ENCODE results near the gene FANCL.
"Not testable (repeated sequence)": the region's sequence is repeated elsewhere in the genome, so short reads cannot be mapped to it uniquely, and the experiment has no call there.

The FANCL gene

DNA sequence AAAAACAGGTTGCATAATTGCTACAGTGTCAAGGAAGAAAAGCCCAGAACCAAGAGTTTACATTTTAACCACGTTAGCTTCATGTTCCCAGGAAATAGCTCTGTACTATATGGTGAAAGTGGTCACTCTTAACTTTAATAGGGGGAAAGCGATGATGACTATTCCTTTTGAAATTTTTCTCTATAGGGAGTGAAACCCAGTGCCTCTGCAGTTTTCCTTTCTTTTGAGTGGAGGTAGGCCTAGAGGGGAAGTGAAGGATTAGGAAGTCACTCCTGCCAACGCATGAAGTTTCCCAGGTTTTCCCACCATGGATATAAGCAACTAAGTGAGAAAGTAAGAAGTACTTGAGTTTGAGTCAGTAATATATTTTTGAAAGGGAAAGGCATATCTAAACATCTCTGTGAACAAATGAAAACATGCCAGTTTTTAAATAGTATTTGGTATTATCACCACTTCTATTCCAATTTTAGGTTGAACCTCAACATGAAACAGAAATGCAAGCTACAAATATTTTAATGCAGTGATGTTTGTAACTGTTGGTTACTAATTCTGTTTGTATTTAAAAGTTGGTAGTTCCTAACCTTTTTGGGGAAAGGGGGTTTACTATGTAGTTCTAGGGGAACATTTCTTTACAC lies 102.6 kb downstream of the FANCL start:
- no peak for DNase-seq

DNA sequence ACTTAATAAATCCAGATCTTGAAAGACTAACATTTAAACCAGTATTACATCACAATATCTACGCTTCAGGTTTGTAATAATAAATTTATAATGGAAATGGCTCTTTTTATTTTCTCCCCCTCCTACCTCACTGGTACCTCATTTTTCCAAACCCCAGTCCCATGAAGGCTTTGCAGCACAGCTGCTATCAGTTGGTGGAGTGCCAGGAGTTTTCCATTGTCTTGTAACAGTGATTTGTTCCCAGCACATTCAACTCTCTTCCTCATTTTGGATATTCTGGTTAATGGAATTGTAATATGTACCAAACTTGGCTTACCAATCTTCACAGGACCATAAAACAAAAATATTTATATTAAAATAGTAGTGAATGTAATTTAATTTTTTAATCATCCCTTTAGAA lies 103.3 kb downstream of the FANCL start:
- DNase-seq, result no peak

DNA sequence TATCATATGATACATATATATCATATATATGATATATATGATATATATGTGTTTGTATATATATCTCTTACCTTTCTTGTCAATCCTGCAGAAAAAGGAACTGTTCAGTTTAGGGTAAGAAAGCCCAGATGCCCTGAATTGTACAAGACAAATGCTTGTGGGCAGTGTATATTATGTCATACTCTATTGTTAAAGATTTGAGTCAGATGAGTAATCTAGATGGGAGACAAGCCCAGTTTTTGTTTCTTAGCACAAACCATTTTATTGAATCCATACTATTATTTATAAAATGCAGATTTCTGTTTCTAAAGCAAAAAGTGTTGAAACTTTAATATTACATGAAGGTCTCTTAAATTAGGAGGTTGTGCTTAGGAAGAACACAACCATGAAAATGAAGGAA lies 103.9 kb downstream of the FANCL start:
- no peak for DNase-seq

DNA sequence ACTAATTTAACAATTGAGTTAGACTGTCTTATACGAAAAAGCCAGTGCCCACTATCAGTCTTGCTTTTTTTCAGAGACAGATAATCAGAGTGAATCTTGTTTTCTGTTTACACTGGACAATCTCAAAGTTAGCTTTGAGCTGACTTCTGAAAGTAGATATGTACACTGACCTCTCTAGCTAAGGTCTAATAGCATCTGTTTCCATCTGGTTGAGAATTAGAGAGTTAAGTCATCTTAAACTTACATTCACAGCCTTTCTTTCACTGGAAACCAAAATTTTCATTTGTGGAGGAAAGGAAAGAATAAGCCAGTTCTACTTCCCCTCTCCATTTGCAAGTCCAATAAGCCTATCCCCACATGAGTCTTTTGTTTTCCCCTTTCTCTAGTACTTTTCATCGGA lies 105.3 kb downstream of the FANCL start:
- DNase-seq, result no peak

DNA sequence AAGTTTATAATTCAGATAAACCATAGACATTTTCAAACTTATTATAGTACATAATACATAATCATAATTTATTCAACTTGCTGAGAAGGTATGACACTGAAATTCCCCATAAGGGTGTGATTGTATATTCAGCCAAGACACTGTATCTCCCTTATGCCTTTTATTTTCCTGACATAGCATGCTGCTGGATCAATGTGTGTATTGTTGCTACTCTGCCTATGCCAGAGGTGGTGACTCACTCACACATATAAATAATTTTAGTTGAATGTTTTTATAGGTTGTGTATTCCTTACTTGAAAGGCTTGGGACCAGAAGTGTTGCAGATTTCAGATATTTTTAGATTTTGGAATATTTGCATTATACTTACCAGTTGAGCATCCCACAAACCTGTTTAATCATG lies 107.7 kb downstream of the FANCL start:
- DNase-seq, result no peak

DNA sequence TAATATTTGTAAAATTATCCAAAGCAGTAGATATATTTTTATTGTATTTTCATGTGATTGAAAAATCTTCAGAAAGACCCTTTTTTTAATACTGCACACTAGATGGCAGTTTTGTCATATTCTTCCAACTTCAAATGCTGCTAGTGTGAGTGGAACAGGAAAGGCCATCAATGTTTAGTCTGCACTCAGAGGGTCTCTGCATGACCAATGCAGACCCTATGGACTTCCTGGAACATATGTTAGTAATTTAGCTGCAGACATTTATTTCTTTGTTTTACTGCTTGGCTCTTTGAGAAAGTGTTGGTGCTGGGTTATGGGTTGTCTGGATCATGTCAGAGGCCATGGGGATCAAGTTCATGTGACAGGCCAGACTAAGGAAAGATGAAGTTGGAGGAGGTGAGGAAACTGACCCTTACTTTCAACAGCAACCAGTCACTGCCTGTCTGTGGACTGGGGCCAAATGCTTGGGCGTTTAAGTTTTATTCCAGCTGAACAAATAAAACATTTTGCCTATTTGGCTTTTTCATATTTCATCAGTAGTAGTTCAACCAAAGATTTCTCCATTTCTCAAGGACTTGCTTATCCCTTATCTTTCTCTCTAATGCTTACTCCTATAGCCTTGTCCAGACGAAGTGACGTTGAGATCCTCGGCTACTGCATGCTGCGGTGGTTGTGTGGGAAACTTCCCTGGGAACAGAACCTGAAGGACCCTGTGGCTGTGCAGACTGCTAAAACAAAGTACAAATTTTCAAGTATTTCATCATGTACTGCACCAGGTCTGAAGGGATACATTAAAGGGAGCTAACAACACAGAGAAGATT lies 109.7 kb downstream of the FANCL start:
- no peak for DNase-seq

DNA sequence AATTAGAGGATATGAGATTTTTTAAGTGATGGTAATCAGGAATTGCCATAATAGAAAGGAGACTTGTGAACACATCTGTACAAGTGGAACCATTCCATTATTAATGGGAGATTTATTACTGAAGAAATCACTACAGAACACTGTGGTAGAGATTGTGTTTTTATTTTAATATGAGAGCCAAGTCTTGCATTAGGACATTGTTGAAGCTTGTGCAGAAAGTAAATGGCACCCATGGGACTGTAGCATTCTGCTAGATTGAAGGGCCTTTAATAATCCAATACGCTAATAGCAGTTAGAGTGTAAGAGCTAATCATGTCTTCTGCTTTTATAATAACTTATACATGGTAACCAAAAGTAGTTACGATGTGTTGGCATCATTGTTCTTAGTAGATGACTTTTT lies 110.9 kb downstream of the FANCL start:
- DNase-seq, result no peak

DNA sequence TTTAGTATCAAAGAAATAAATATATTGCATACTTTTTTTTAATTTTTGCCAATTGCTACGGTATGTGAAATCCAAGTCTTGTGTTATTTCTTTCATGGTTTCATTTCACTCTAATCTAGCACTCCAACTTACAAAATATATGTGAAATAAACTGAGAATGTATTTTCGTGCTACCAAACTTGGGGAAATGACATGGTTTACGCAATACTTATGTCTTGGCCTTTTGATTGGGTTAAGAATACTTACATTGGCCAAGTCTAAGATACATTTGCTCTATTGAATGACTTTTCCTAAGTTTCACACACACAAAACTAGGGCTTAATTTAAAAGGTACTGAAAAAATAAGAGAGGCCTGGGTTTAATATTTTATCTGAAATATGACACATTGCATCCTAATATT lies 114.0 kb downstream of the FANCL start:
- DNase-seq, result no peak

DNA sequence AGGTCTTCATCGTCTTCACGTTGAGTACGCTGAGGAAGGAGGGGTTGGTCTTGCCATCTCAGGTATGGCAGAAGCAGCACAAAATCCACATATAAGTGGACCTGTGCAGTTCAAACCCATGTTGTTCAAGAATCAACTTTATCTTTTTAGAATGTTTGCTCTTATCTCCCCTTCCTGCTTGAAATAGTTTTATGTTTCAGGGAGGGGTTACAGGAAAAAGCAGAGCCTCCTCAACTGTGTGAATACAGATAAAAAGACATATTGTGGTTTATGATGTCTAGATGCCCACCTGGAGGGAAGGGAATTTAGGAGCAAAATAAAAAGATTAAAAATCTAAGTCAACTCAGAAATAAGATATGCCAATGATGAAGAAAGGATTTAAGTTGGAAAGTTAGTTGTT lies 118.6 kb downstream of the FANCL start:
- DNase-seq, result no peak

DNA sequence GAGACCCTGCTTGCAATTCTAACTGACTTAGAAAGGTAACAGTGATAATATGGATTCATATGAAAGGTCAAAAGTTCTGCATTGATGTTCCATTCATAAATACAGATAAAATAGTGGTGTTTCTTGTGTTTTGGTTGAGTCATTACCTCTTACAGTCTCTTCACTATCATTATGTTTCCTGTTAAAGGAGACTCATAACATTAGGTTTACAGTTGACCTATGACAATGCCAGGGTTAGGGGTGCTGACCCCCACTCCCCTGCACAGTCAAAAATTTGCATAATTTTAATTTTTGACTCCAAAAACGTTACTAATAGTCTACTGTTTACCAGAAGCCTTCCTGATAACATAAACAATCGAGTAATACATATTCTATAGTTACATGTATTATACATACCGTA lies 119.1 kb downstream of the FANCL start:
- DNase-seq, result no peak

DNA sequence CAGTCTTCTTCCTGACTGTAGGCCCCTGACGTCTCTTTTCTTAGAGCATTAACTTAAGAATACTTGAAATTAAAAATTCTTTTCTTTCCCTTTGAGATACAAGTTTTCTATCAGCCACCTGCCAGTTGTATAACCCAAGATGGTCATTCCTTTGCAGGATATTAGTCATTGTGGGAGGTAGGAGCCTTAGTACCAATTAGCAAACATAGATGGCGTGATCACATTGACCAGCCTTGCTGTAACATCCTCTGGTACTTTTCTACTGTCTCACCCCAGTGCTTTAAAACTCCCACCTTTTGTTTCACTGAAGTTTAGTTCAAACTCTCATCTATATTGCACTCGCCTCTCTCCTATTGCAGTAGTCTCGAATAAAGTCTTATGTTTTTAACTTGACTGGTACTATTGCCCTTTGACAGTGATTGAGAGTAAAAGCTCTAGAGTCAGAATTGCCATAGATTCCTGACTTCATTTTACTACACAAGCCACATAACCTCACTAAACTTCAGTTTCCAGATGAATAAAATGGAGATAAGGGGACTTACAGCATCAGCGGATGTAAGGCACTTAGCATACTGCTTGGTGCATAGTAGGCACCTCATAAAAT lies 120.4 kb downstream of the FANCL start:
- no peak for DNase-seq

DNA sequence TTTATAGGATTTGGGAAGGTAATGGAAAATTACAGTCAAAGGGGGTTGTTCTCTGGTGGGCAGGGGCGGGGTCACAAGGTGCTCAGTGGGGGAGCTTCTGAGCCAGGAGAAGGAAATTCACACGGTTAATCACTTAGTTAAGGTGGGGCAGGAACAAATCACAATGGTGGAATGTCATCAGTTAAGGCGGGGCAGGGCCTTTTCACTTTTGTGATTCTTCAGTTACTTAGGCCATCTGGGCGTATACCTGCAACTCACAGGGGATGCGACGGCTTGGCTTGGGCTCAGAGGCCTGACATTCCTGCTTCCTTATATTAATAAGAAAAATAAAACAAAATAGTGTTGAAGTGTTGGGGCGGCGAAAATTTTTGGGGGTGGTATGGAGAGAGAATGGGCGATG lies 127.6 kb downstream of the FANCL start:
- DNase-seq, result not testable (repeated sequence)

DNA sequence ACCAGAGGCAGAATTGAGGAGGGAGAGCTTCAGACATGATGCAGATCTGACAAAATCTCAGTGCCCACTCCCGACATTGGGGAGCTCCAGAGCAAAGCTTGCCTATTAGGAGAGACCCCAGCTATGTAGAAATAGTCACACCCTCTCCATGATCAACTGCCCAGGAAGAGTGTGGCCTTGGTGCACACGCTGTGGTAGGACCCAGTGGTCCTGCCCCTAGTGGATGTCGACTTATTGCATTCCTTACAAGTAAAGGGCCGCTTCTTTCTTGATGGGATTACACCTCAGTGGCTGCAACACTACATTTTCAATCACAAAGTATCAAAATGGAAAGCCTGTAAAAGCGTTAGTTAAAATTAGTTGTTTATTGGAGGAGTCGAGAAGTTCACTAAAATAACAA lies 130.4 kb downstream of the FANCL start:
- DNase-seq, result no peak

DNA sequence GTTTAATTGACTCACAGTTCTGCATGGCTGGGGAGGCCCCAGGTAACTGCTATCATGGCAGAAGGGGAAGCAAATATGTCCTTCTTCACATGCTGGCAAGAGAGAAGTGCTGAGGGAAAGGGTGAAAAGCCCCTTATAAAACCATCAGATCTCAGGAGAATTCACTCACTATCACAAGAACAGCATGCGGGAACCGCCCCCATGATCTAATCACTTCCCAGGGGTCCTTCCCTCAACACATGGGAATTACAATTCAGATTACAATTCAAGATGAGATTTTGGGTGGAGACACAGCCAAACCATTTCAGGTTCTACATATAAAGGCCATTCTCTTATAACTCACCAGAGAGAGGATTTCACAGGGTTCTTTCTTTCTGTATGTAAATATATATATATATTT lies 131.6 kb downstream of the FANCL start:
- no peak for DNase-seq

Measured in stimulated activated CD4-positive, alpha-beta T cell treated with anti-CD3 and anti-CD28 coated beads, Interleukin-4, amount 100 ng/mL, for 24 hours (primary cell).